KOPT-K1 (cell line): ENCODE measurements around the gene MDFIC2.
"Not testable (repeated sequence)": the region's sequence is repeated elsewhere in the genome, so short reads cannot be mapped to it uniquely, and the experiment has no call there.

Experiments
- H3K27ac ChIP-seq: fragments of 200-600 bp; sonication (generic); 2 replicates; pipeline ENCODE4 v1.5.1; 2016; ENCODE audit warnings: antibody characterized with exemption, mild to moderate bottlenecking, low read depth, low read length; ENCODE audit not compliant: poor library complexity, severe bottlenecking
- H3K36me3 ChIP-seq: fragments of 200-600 bp; sonication (generic); 2 replicates; pipeline ENCODE4 v1.5.1; 2017; ENCODE audit warnings: antibody characterized with exemption, mild to moderate bottlenecking, low read length, moderate library complexity; ENCODE audit not compliant: insufficient read depth
- H3K9me3 ChIP-seq: fragments of 200-600 bp; sonication (generic); 2 replicates; pipeline ENCODE4 v1.5.1; 2017; ENCODE audit warnings: antibody characterized with exemption, low read length, mild to moderate bottlenecking; ENCODE audit not compliant: insufficient read depth, poor library complexity, severe bottlenecking

MDFIC2 gene

DNA sequence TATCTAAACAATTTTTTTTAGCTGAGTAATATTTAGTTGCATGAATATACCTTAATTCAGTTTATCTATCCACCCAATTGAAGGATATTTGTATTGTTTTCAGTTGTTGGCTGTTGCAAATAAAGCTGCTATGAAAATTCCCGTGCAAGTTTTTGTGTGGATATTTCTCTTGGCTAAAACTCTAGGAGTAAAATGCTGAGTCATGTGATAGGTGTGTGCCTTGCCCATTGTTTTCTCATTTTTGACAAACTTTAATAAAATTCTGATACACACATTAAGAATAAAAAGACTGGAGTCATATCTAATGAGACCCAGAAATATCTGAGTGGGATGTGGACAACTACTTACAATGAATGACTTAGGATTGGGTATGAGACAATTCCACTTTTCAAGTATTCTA lies 78.6 kb downstream of the MDFIC2 start:
- no peaks in the 10 kb centered on the region for H3K36me3 ChIP-seq
- no peak overlapping the region for H3K27ac ChIP-seq
- H3K9me3 ChIP-seq, result no peaks in the 10 kb centered on the region

GRCh38 chr3:70233112-70233511 lies 79.3 kb downstream of the MDFIC2 start:
- Histone ChIP-seq H3K27ac (no peak overlapping the region), H3K9me3 (no peaks in the 10 kb centered on the region), H3K36me3 (no peaks in the 10 kb centered on the region)

- no peaks in the 10 kb centered on the region for H3K36me3 ChIP-seq
- H3K9me3 ChIP-seq, result no peaks in the 10 kb centered on the region
- H3K27ac ChIP-seq, result no peak overlapping the region
These were observed 81.2 kb downstream of the MDFIC2 start for GRCh38 chr3:70231266-70231701.

DNA sequence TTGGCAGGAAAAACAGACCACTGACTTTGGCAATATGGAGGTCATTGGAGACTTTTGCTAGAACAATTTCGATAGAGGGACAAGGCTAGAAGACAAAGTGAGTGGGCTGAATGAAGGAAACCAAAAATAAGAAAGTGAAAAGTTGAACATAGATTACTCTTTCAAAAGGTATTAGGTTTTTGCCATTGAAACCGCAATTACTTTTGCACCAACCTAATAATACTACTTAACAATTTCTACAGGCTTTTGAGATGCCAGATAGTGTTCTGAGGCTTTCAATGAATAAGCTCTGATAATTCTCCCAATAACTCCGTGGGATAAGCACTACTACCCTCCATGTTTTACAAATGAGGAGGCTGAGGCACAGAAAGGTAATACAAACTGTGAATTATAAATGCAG lies 85.0 kb downstream of the MDFIC2 start:
- Histone ChIP-seq H3K9me3 (no peaks in the 10 kb centered on the region), H3K27ac (no peak overlapping the region), H3K36me3 (no peaks in the 10 kb centered on the region)

DNA sequence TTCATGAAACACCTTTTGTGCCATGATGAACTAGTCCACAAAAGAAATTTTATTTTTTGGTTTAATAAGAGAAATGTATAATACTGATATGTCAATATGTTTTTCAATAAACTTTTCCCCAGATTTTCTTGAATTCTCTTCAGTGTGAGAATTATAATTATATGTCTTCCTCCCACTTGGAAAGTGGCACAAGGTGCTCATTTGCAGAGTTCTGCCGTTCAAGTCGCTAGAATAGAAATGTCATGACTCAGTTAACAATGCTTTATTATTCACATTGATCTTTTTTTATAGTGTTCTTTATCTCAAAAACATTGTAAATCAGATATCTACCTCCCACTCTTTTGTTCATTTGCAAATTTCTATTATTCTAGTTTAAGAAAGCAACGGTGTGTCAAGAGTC lies 87.3 kb downstream of the MDFIC2 start:
- Histone ChIP-seq H3K9me3 (no peaks in the 10 kb centered on the region), H3K27ac (no peak overlapping the region), H3K36me3 (no peaks in the 10 kb centered on the region)

DNA sequence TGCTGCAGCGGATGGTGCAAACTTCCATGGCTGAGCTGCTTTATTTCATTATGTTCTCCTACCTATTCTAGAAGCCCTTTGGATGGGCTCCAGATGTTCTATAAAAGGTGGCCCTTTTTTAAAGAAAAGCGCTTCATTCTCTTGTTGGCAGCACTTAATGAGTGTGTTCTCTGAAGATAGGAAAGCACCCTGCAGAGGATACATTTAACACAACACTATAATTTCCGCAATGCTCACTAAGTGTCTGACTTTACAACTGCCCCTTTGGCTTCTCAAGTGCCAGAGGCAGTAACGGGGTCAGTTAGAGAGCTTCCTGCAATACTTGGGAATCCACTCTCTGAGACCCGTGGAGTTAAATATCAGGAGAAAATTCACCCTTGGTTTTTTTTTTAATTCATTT lies 88.1 kb downstream of the MDFIC2 start:
- H3K27ac ChIP-seq, result no peak overlapping the region
- no peaks in the 10 kb centered on the region for H3K9me3 ChIP-seq
- no peaks in the 10 kb centered on the region for H3K36me3 ChIP-seq

DNA sequence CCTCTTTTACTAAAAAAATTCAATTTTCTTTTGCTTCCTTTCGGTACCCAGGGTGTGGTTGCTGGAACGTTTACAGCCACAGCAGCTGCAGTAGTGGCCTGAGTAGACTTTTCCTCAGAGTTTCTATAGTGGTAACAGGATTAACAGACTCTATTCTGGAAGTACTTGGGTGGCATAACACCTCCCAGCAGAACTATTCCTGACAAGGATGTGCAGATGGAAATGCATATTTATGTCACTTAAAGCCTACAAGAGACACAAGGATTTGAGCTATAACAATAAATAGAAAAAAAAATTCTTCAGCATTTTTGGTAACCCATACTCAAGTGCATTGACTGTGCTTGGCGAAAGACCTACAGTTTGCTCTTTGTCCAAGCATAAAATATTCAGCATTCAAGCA lies 94.0 kb downstream of the MDFIC2 start:
- Histone ChIP-seq H3K36me3 (no peaks in the 10 kb centered on the region), H3K9me3 (no peaks in the 10 kb centered on the region), H3K27ac (no peak overlapping the region)

- H3K27ac ChIP-seq, H3K9me3 ChIP-seq, H3K36me3 ChIP-seq: not testable (repeated sequence)
These were observed 101.2 kb downstream of the MDFIC2 start for GRCh38 chr3:70211274-70211673.

- H3K36me3 ChIP-seq, result no peaks in the 10 kb centered on the region
- H3K27ac ChIP-seq, result no peak overlapping the region
These were observed 110.5 kb downstream of the MDFIC2 start for GRCh38 chr3:70201975-70202374.

GRCh38 chr3:70189884-70190473 lies 122.5 kb downstream of the MDFIC2 start:
- Histone ChIP-seq H3K27ac (no peak overlapping the region), H3K9me3 (no peaks in the 10 kb centered on the region), H3K36me3 (no peaks in the 10 kb centered on the region)

More at GRCh38 chr3:70201975-70202374, 110.5 kb downstream of the MDFIC2 start:
- no peaks in the 10 kb centered on the region for H3K9me3 ChIP-seq

GRCh38 chr3:70186221-70186620 lies 126.2 kb downstream of the MDFIC2 start:
- H3K9me3 ChIP-seq, result no peaks in the 10 kb centered on the region
- no peak overlapping the region for H3K27ac ChIP-seq
- no peaks in the 10 kb centered on the region for H3K36me3 ChIP-seq

- H3K9me3 ChIP-seq, result no peaks in the 10 kb centered on the region
- H3K27ac ChIP-seq, result no peak overlapping the region
- no peaks in the 10 kb centered on the region for H3K36me3 ChIP-seq
These were observed 126.8 kb downstream of the MDFIC2 start for GRCh38 chr3:70185661-70186060.

- Histone ChIP-seq H3K27ac (no peak overlapping the region), H3K36me3 (no peaks in the 10 kb centered on the region), H3K9me3 (no peaks in the 10 kb centered on the region)
These were observed 128.5 kb downstream of the MDFIC2 start for GRCh38 chr3:70183781-70184504.

DNA sequence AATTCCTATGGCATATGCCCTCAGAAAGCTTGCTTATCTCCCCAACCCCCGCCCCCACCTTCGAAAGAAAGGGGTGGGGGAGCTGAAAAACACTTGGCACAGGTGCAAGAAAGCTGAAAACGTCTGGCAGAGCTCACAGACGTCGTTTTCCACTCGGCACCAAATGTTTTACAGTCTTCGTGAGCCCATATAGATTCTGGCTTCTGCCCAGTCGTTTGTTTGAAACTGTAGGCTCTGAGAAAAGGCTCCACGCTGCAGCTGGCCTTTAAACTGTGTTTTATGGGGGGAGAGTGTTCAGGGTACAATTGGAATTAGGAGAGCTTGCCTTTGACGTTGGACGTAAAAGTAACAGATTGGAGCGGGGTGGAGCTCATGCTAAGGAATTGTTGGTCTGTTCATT lies 130.3 kb downstream of the MDFIC2 start:
- Histone ChIP-seq H3K36me3 (no peaks in the 10 kb centered on the region), H3K27ac (no peak overlapping the region), H3K9me3 (no peaks in the 10 kb centered on the region)

- no peaks in the 10 kb centered on the region for H3K36me3 ChIP-seq
- no peak overlapping the region for H3K27ac ChIP-seq
- no peaks in the 10 kb centered on the region for H3K9me3 ChIP-seq
These were observed 131.8 kb downstream of the MDFIC2 start for GRCh38 chr3:70180664-70181063.

GRCh38 chr3:70179111-70179510 lies 133.3 kb downstream of the MDFIC2 start:
- H3K9me3 ChIP-seq, result no peaks in the 10 kb centered on the region

More at GRCh38 chr3:70179111-70179510, 133.3 kb downstream of the MDFIC2 start:
- Histone ChIP-seq H3K27ac (no peak overlapping the region), H3K36me3 (no peaks in the 10 kb centered on the region)
